Brain pericyte (primary cell): Measurements from ENCODE around the gene SIX1.

Source experiments
- DNase-seq: peaks from one replicate; pipeline ENCODE4 v3.0.0-alpha.2; 2012; ENCODE audit warnings: low read depth, low spot score

SIX1 gene

DNA sequence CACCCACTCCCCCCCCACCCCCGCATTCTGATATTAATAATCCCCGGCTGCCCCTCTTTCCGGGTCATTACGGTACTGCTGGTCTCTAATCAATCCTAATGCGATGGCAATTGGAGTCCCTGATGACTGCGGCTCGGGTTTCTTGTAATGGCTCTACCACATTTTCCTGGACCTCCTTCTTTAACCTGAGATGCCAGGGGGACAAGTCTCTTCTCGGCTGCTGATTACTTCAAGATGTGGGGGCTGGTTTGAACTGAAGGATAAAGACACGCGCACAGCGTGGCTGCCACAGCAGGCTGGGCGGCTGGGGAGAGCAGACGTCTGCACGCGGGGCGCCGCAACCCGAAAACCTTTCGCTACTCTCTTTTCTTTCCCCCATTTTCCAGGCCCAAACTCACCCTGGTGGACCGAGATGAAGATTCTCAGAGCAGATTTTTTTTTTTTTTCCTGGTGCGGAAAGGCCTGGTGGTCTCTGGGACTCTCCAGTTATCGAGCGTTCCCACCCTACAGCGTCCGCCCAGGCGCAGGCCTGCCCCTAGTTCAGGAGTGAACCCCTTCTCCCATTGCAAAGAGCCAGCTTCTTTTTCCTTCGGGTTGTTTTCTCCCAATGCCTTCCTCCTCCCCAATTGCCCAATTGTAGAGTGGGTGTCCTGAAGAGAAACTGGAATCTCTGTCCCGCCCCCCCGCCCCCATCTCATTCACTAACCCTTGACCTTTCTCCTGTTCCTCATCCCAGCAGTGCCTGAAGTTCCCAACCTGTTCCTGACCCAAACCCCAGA lies 6.0 kb upstream of the SIX1 start:
- no peak for DNase-seq

DNA sequence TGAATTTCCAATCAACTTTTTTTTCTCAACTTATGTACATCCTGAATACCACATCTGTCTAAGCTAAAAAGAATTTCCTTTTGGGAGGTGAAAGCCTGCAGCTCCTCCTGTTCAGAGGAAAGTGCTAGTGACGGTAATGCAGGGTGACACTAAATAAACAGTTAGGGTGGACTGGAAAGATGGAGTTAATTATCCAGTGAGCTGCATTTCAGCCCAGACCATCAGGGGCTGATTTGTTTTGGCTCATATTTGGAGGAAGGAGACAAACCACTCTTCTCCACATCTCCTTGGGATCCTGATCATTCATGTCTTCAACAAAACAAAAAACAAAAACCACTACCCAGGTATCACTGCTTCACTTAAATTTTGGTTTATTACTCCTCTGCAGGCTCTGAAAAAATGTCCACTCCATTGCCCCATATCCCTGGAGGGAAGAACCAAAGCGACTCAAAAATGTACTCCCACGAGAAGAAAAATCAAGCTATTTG lies 5.1 kb upstream of the SIX1 start:
- no peak for DNase-seq

DNA sequence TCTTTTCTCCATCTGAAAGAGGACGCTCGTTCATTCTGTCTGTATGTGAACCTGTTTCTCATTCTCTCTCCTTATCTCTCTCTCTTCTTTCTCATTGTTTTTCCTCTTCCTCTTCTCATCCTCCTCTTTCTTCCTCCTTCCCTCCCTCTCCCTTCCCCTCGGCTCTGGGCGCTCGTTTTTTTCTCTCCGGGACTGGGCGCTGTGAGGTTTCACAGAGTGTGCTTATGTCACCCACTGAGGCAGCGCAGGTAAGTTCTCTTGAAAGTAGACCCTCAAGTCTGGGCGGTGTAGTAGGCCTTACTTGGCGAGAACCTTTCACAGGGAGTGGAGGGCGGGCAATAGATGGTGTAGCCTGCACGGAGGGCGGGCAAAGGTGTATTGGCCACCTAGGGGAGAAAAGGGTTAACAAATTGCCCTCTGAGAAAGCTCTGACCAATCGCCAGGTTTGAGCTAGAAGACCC lies 4.5 kb upstream of the SIX1 start:
- DNase-seq, result no peak

- no peak for DNase-seq
Measured at GRCh38 chr14:60652674-60653651, 3.7 kb upstream of the SIX1 start.

DNA sequence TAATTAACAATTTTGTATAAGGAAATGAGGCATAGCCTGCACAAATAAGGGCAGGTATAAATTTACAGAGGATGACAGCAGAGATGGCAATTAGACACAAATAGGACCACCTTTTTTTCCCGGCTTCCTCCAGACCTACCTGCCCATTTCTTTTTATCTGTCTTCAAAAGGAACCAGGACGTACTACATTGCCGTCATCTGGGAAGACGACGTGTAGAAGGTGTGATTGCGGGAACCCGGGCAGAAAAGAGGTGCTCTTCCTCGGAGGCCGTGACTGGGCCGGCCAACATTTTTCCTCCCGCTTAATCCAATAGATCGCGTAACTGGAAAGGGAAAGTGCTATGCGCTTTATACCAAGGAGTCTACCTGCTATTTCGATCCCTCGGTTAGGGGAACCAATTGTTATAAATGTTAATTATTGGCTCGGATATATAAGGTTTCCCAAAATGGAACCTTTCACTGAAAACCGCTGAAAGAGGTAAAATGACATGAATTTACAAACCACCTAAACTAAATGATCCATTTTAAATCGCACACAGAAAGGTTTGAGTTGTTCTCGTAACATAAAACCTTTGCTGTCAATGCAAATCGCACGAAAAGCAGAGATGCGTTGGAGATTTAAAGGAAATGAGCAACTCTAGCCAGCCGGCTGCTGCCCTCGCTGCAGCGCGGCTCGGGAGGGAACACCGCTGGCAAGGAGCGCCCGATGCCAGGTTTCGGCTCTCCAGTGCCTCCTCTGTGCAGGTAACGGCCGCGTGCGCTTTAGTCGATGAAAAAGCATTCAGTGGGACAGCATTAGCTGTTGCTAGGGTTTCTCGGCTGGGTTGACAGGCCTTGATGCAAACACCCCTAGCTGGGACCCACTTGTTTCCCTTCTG lies 2.8 kb upstream of the SIX1 start:
- DNase-seq, result no peak

DNA sequence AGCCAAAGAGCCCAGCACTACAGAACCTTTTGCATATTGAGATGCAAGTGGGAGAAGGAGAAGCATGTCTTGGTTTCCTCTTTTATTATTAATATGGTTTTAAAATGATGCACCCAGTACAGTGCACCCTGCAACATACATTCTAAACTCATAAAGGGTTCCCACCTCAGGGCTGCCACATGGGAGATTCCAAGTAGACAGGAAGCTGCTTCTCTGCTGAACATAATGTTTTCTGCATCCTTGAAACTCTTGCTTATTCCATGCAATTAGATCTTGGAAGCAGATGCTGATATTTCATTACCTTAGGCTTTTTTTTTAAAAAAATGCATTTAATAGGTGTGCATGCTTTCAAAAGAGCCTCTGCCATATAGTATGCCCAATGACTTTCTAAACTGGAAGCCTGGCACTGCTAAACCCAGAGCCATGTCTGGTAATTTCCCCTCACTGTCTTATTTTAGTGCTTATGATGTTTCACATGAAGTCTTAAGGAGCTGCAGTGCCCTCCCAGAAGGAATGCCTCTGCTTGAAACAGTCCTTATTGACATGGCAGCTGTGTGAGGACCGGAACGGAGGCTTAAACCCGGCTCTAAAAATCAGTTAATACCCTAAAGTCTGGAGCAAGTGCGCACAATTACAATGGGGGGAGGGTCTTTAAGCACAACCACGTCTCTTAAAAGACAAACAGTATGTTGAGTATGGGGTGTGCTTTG lies 2.0 kb upstream of the SIX1 start:
- DNase-seq, result no peak

- DNase-seq, result no peak
Measured at GRCh38 chr14:60650373-60650961, 1.2 kb upstream of the SIX1 start.

DNA sequence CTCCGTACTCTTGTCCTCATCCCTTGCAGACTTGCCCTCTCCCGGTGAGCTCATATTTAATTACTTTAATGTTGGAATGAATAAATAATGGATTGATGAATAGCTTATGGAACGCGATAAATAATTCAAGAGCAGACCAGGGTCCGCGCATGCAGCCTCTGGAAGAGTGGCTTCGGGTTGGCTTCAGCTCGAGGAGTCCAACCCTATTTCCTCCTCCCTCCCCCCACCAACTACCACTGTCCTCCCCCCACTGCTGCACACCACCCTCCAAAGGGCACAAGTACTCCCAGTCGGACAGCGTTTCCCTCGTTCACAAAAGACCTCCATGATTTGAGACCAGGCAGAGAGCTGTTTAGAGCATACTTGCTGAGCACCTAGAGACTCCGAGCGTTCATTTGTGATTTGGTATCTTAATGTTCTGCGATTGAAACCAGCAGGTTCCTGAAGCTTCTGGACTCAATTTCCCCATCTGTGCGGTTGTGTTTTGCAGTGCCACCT lies 647 bp upstream of the SIX1 start:
- DNase-seq, result no peak

- DNase-seq, result no peak
Measured at GRCh38 chr14:60648249-60648933, 886 bp downstream of the SIX1 start.

DNA sequence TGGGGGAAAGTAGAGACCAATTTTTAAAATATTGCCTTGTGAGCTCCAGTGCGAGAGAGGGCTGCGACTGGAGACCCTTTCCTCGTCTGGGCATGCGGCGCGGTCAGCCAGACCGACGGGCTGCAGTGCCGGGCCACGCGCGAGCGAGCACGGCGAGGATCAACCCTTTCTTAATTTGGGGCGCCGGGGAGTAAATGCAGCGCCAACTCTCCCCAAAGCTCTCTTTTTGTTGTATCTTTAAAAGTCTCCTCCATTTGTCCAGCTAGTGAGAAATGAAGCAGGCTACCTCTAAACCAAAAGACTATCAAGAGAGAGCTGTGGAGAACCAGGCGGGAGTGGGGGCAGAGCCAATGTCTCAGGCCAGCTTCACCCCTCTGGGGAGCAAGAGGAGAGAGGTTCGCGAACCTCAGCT lies 1.4 kb downstream of the SIX1 start:
- no peak for DNase-seq

- no peak for DNase-seq
Measured at GRCh38 chr14:60647081-60647836, 2.0 kb downstream of the SIX1 start.

DNA sequence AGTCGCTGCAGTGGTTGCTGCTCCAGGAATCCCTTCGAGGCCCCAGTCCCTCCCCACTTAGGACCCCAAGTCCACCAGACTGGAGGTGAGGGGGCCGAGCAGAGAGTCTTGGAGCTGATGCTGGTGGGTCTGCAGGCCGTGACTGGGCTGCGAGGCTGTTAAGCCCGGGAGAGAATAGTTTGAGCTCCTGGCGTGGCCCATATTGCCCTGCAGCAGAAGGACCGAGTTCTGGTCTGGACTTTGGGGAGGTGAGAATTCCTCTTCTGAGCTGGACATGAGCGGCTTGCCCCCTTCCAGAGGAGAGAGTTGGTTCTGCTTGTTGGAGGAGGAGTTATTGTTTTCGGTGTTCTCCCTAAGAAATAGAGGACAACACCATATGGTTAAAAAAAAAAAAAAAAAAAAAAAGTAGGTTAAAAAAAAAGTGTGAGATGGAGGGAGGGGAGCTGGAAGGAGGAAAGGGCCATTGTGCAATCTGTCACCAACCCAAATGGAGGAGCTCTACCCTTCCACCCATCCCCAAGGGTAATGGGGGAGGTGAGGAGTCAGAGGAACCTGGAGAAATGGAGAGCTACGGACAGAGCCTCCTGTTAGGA lies 3.0 kb downstream of the SIX1 start:
- no peak for DNase-seq

GRCh38 chr14:60645126-60645741 lies 4.0 kb downstream of the SIX1 start:
- DNase-seq, result no peak

- DNase-seq, result no peak
Measured at GRCh38 chr14:60644666-60645065, 4.6 kb downstream of the SIX1 start.

- DNase-seq, result no peak
Measured at GRCh38 chr14:60643463-60644314, 5.6 kb downstream of the SIX1 start.

GRCh38 chr14:60643141-60643462 lies 6.2 kb downstream of the SIX1 start:
- DNase-seq, result no peak
